HepG2 (cell line): ENCODE results near the gene ABCA8.
A peak's percentile ranks its signal among the peaks of the same experiment; 100 is the strongest.

Experiments
- DPF2 ChIP-seq: sonication (generic); formaldehyde crosslinking; IDR thresholded peaks from 2 replicates; pipeline ENCODE4 v1.4.0; 2020; ENCODE audit warnings: mild to moderate bottlenecking, low read depth, missing genetic modification reagents, borderline replicate concordance
- NCOA1 ChIP-seq: sonication (generic); formaldehyde crosslinking; IDR thresholded peaks from 2 replicates; pipeline ENCODE4 v1.9.0; 2021; ENCODE audit warnings: missing genetic modification reagents
- POGZ ChIP-seq: sonication (generic); formaldehyde crosslinking; IDR thresholded peaks from 2 replicates; pipeline ENCODE4 v1.4.0; 2020; ENCODE audit warnings: mild to moderate bottlenecking, missing genetic modification reagents
- YY1 ChIP-seq: IDR thresholded peaks from 2 replicates; pipeline ENCODE4 v1.6.1; 2011; ENCODE audit warnings: low read length, low read depth, moderate library complexity, mild to moderate bottlenecking; ENCODE audit not compliant: insufficient read depth, insufficient replicate concordance
- ZNF253 ChIP-seq: sonication (generic); formaldehyde crosslinking; IDR thresholded peaks from 2 replicates; pipeline ENCODE4 v1.8.0; 2022; ENCODE audit warnings: mild to moderate bottlenecking, missing genetic modification reagents, borderline replicate concordance

- no peak for TF ChIP-seq ZNF253 (CRISPR knock-in tag)
- TF ChIP-seq NCOA1 = no peak
- peak; percentile 85; the same call in 1 of the 2 replicates for TF ChIP-seq DPF2
- peak; percentile 83 for TF ChIP-seq YY1
- peak; percentile 94 for TF ChIP-seq POGZ (CRISPR knock-in tag)
Measured at GRCh38 chr17:68820825-68821481, 134.2 kb downstream of the ABCA8 start.
